Astrocyte of the hippocampus (primary cell): ENCODE results near the gene PRDM16.

Experiments
- DNase-seq: peaks from one replicate; pipeline ENCODE4 v3.0.0; 2011; ENCODE audit warnings: low read depth, low spot score

PRDM16 gene

DNA sequence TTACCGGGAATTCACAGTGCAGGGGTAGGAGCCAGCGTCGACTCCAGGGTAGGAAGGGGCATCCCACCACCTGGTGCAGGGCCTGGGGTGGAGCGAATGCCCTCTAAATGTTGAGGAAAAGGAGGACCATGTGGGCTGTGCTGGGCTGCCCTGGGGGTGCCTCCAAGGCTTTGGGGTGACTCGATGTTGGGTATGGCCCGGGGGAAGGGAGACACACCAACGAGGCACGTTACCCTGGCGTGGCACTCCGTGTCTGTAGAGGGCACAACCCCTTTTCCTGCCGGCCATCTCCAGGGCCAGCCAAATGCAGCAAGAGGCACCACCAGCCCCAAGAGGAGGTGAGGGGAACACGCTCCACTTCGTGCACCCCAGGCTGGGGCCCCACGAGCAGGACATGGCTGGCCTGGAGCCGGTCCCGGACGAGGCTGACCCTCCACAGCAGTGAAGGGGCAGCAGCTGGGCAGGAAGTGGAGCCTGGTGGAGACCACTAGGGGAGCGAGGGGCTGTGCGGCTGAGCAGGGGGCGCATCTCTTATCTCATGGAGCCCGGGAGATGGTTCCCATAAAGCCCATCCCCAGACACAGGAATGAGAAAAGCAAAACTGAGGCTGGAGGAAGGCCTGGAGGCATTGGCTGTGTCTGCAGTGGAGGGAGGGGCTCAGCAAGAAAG, 36.5 kb upstream of the PRDM16 start:
- DNase-seq: no peak

DNA sequence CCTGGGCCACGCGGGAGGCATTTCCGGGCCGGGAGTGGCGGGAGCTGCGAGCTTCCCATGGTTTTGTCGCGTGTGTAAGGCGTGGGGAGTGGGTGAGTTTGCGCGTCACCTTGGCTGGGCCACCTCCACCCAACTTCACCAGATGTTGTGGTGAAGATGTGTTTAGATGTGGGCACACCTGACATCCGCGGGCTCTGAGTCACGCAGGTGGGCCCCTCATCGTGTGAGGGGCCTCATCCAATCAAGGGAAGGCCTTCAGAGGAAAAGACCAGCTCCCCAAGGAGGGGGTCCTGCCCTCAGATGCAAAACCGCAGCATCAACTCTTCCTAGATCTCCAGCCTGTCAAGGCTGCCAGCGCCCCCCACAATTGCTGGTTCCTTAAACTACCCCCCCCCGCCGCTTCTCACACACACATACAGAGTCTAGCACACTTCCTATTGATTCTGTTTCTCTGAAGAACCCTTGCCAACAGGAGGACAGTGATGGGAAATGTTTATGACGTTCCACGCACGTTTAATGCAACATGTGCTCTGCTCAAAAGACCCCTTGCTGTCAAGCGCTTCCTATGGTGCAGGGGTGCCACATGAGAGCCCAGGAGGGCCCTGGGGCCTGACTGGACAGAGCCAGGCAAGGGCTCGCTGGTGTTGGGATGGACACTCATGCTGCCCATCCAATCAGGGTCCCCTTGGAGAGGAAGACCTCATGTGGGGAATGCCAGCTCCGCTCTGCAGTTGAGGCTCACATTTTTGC, 35.8 kb upstream of the PRDM16 start:
- DNase-seq: no peak

GRCh38 chr1:3033790-3034090, 35.3 kb upstream of the PRDM16 start:
- no peak for DNase-seq

- no peak for DNase-seq
Observed at GRCh38 chr1:3034162-3034561, 34.8 kb upstream of the PRDM16 start.

- DNase-seq: peak; percentile 35
Observed at GRCh38 chr1:3034728-3035562, 34.1 kb upstream of the PRDM16 start.

- DNase-seq: no peak
Observed at GRCh38 chr1:3035563-3036446, 33.2 kb upstream of the PRDM16 start.

- no peak for DNase-seq
Observed at GRCh38 chr1:3036447-3037280, 32.3 kb upstream of the PRDM16 start.

DNA sequence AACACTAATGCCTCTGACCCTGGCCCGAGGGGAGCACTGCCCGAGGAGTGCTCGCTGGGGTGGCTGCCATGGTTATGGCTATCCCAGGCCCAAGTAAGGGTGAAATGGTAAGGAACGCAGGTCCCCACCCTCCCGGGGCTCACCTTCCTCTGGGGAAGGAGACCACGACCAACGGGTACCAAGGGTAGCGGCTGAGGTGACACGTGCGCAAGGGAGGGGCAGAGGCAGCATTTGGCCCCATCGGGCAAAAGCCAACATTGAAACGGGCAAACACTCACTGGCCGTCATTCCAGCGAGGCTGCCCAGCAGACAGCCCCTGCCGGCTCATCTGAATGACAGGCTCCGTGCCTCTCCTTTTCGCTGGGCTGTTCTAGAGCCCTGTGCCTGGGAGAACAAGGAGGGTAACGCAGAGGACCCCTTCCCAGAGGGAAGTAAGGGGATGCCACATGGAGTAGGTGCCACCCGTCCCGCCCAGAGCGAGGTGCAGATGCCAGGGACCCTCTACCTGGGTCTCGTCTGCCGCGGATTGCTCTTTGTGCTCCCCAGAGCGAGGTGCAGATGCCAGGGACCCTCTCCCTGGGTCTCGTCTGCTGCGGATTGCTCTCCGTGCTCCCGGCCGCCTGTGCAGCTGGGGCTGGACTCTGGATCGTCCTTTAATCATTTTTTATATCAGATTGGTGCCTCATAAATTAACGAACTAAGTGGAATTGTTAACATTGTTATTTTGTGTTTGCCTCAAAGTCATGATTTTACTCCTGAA, 31.5 kb upstream of the PRDM16 start:
- no peak for DNase-seq

DNA sequence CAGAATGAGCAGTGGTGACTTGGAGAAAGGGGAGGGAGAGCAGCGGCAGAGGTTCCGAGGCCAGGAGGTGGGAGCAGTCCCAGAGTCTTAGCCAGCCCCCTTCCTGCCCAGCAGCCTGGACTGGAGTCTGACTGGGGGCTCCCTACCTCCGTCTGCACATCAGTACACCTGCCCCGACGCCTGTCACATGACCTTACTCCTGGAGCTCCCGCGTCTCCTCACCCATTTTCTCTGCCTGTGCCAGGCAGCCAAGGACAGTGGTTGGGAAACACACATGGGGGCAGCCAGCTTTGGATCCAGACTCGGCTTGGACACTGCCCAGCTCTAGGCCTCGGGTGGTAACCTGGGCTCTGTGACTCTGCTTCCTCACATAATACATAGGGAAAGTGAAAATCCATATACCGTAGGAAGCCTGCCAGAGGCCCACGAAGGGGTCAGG, 30.9 kb upstream of the PRDM16 start:
- no peak for DNase-seq

DNA sequence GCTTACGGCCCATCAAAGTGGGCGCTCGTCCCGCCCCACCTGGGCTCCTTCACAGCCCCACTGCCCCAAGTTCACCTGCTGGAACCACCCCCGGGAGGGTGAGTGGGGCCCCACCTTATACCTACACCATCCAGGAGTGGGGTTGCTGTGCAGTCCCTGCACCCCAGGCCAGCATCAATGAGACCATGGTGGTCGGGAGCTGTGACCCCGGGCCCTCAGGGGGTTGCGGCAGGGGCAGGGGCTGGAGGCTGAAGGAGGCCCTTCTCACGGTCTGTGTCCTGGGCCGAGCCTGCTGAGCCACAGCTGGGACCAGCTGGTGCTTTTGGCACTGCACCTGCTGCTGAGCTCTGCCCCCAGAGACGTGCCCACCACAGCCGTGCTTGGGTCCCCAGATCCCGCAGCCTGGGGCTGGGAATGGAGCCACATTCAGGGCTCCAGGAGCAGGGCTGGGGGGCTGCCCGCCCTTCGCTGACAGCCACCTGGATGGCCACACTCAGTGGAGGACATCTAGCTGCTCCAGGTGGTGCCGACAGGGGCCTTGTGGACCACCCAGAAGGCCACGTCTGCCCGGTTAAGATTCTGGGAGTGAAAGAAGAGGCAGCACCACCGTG, 30.3 kb upstream of the PRDM16 start:
- DNase-seq: no peak

- DNase-seq: no peak
Observed at GRCh38 chr1:3040004-3040403, 29.0 kb upstream of the PRDM16 start.

- DNase-seq: no peak
Observed at GRCh38 chr1:3042481-3042880, 26.5 kb upstream of the PRDM16 start.

- no peak for DNase-seq
Observed at GRCh38 chr1:3049164-3049563, 19.8 kb upstream of the PRDM16 start.

DNA sequence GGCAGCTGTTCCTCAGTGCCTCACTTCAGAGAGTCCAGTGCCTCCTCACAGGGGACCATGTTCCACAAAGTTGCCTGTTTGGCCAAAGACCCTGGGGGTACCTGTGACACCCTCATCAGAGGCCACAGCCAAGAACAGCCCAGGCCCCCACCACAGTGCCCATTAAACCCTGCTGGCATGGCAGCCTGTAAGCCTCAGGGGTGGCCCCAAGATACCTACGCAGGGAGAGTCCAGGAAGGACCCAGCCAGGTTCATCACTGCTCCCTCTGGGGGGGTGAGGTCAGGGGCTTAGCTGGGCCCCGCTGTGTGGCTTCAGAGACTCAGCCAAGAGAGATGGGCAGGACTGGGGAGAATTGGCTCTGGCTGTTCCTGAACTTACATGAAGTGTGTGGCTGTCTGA, 19.1 kb upstream of the PRDM16 start:
- no peak for DNase-seq

DNA sequence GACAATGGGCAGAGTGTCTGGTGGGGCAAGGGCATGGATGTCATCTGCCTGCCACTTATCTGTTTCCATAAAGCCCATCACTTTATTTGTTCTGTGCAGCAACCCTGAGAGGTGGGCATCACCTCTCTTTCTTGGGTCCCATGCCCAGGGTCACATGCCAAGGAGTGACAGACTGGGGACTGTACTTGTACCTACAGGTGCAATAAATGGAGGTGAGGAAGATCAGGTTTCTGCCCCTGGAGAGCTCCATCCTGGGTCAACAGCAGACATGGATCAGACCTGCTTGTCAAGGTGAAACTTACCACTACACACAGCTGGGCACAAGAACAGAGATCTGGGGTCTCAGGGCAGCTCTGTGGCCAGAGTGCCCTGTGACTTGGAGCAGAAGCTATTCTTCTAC, 18.4 kb upstream of the PRDM16 start:
- DNase-seq: no peak

DNA sequence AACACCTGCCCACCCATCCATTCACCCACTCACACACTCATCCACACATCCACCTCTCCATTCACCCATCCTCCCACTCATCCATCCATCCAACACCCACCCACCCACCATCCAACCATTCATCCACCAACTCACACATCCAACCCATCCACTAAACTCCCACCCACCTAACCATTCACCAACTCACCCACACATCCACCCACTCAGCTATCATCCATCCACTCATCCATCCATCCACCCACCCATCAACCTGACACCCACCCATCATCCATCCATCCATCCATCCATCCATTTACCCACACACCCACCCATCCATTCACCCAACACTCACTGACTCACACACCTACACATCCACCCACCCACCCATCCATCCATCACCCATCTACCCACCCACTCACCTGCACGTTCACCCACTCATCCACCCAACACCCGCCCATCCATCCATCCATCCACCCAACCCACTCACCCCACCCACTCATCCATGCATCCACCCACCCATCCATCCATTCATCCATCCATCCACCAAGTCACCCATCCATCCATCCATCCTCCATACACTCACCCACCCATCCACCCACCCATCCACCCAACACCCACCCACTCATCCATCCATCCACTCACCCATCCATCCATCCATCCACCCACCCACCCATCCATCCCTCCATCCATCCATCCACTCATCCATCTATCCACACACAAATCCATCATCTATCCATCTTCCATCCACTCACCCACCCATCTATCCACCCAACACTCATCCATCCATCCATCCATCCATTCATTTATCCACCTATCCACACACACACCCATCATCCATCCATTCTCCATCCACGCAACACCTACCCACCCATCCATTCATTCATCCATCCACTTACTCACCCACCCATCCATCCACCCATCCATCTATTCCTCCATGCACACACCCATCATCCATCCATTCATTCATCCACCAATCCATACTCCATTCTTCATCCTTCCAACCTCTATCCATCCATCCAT, 17.4 kb upstream of the PRDM16 start:
- no peak for DNase-seq

DNA sequence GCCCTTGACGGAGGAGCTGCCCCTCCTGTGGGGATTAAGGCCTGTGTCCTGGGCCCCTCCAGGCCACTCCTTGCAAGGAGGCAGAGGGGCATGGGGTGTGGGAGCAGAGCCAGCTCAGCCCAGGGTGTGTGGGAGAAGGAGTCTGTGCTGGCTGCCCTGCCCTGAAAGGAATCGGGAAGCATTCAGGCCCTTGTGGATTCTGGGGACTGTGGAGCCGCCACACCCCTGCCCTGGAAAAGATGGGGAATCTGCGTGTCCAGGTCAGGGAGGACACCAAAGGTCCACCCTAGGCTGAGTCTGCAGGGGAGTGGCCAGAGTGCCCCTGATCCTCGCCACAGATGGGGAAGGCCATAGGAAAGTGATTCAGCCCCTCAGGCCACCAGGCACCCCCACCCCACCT, 16.5 kb upstream of the PRDM16 start:
- no peak for DNase-seq

GRCh38 chr1:3053366-3053980, 15.5 kb upstream of the PRDM16 start:
- no peak for DNase-seq
